Activated T-cell treated with anti-CD3 and anti-CD28 coated beads for 1 hour (primary cell): ENCODE measurements around the gene DMBX1.

Experiments used
- DNase-seq: peaks from one replicate; pipeline ENCODE4 v3.0.0-alpha.2; 2020; ENCODE audit warnings: low read depth

The DMBX1 gene

DNA sequence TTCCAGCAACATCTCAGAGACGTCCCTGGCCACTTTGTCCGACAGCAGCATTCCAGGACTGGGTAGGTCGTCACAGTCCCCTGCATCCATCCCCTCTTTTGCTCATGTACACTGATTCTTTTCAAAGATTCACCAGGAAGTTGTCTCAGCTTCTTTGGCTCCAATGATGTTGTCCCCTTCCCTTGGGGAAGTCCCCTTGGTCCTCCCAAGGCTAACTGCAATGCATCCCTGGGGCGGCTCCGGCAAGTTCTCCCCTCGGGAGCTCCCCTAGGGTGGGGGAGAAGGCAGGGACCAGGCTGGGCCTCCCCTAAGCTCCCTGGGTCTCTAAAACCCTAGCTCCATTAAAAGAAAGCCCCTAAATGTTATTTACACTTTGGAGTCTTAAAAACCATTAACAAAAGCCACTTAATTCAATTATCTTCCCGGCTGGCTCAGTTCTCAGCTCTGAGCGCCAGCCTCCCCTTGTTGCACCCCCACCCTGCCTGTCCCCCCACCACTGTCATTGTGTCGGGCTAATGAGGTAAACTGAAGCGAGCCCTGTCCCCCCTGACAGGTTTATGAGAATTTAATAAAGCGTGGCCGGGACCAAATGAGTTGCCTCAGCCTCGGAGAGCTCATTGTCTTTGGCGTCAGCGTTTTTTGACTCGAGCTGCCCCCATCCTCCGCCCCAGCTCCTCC is 36.5 kb downstream of the DMBX1 start:
- DNase-seq: no peak

DNA sequence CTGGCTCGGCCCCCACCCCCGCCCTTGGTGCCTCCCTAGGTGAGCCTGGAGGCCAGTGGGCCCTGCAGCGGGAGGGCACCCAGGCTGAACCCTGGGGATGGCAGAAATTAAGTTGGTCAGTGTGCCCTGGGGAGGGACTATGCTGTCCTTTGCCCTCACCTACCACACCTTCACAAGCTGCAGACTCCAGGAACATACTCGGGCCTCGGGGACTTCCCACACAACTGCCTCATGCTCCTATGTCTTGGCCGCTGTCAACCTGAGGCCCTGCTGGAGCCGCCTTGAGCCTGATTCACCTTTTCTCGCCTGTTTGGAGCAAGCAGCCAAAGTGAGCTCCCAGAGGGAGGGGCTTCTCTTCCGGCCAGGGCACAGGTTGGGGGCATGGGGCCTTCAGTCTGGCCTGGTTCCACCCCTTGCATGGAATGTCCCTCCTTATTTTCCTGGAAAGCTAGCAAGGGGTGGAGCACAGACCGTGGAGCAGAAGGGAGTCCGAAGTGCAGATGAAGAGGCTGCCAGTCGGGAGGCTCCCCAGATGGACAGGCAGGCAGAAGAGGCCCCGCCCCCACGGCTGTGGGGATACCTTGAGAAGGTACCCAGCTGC is 37.2 kb downstream of the DMBX1 start:
- DNase-seq: no peak

GRCh38 chr1:46527474-46528296 is 38.0 kb downstream of the DMBX1 start:
- peak; percentile 60 for DNase-seq

GRCh38 chr1:46528297-46528955 is 38.8 kb downstream of the DMBX1 start:
- no peak for DNase-seq

DNA sequence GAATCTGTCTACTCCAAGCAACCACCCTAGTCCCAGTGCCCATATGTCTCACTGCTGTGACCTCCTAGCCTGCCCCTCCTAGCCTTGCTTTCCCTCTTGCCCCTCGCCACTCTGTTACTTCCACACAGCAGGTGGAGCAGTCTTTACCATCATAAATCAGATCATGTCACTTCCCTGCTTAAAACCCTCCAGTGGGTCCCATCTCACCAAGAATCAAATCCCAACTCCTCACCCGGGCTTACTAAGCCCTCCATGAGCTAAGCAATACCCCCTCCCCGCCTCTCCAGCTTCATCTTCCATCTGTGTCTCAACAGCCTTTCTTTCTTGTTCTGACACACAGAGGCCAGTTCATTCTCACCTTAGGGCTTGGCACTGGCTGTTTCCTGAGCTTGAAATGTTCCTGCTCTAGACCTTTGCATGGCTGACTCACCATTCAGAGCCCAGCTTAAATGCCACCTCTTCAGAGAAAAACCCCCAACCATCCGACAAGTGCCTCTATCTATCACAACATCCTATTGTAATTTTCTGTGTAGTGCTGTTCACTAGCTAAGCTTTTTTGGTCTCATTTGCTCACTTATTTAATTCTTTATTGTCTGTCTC is 39.5 kb downstream of the DMBX1 start:
- no peak for DNase-seq

GRCh38 chr1:46530311-46530710 is 40.7 kb downstream of the DMBX1 start:
- DNase-seq: no peak

- DNase-seq: no peak
Measured at GRCh38 chr1:46530791-46531409, 41.3 kb downstream of the DMBX1 start.

- no peak for DNase-seq
Measured at GRCh38 chr1:46532095-46532494, 42.5 kb downstream of the DMBX1 start.

DNA sequence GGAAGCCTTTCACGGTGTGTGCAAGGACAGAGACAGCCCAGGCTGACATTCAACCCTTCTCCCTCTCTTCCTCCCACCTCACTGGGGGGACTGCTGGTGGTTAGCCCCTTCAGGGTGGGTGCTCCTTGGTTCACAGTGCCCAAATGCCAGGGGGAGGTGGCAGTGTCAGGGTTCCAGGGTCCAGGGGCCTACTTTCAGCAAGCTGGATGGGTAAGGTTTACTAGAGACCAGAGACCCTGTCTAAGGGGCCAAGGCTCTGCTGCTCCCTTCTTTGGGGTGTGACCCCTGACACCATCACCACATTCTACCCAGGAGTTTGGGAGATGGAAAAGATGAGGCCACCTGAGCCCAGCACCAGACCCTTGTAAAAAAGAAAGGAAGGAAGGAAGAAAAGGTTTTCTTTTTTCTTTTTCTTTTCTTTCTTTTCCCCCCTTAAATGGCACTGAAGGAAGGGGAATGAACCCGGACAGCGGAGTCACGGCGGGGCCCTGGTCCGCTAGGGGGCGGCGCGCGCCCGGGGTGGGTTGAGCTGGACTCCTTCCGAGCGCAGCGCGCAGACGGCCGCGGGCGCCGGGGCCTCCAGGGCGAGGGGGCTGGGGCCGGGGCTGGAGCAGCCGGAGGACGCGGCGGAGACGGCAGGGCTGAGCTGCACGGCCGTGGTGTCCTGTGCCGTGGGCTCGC is 43.0 kb downstream of the DMBX1 start:
- DNase-seq: peak; percentile 68

- DNase-seq: peak; percentile 24
Measured at GRCh38 chr1:46533179-46533864, 43.7 kb downstream of the DMBX1 start.

GRCh38 chr1:46535063-46535462 is 45.4 kb downstream of the DMBX1 start:
- DNase-seq: no peak

DNA sequence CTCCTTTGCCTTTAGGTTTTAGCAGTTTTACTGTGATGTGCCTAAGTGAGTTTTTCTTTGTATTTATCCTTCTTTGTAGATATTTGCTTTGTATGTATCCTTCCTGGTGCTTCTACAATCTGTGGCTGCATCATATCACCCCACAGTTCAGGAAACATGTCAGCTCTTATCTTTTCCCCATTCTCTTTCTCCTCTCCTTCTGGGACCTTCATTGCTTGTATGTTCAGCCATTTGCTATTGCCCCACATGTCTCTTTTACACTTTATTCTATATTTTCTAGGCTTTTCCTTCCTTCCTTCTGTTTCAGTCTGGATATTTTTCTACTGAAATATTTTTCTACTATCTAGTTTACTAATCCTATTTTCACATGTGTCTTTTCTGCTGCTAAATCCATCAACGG is 46.9 kb downstream of the DMBX1 start:
- no peak for DNase-seq

DNA sequence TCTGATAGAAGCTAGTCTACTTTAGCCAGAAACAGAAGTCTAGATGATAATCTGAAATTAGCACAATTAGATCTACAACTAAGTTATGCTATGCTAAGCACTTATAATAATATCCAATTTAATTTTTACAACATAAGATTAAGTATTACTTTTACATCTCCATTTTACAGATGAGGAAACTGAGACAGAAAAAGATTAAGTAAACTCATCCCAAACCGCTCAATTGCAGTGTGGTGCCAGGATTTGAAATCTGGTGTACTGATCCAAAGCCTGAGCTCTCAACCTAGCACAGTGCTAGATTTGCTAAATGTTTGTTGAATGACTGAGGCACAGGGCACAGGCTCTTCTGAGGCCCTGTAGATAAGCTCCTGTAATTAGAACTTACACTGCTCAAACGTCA is 48.0 kb downstream of the DMBX1 start:
- DNase-seq: no peak

DNA sequence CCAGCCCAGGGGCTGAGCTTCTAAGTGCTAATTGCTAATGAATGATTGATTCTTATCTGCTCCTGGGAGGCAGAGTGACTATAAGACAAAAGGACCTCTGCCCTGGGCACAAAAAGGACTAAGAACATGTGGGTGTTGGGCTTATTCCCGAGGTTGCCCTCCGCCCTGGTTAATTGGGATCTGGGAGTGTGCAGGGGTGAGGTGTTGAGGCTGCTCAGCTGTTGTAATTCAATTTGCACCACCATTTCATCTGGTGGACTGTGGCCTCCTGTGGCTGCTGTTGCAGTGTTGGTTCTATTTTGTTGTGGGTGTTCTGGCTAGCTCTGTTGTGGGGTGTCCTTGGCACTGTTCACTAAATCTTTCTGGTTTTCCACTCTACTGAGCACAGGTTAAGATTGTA is 48.5 kb downstream of the DMBX1 start:
- no peak for DNase-seq
